GM12878 (cell line): ENCODE measurements around the gene CPSF4. TPM values are rescaled to one million over a fixed set of nuclear protein-coding genes. Genes with fewer than 3 reads are reported as not detected.

ENCODE experiments used
- polyA plus RNA-seq, 11 experiments: library from polyadenylated mRNA; depleted of rRNA in 4 of 11; unstranded in 6 of 11; stranded (reverse) in 5 of 11; fragments of >200 nt; fragmentation: Nextera tagmentation in 4 of 11; fragmentation: Illumina TruSeq in 1 of 11; extraction: Ambion mirVana in 4 of 11; extraction: Trizol in 1 of 11; gene quantifications; 1 replicate in 1 of 11; 2 replicates in 10 of 11; pipeline versions ENCODE4 v1.2.1 to v1.2.3, GENCODE V29; 2011 to 2016; ENCODE audit warnings: inconsistent platforms in 2 of 11, missing spikeins in 2 of 11, low read depth in 1 of 11
- total RNA-seq, 4 experiments: library from RNA; depleted of rRNA in 3 of 4; stranded (reverse); fragments of >200 nt in 3 of 4; fragmentation: Illumina TruSeq in 1 of 4; extraction: Trizol in 1 of 4; gene quantifications; 2 replicates each; pipeline versions ENCODE4 v1.2.1 to v1.2.3, GENCODE V29; 2013 to 2021
- TF ChIP-seq, protein P1 (sequence below): IDR thresholded peaks from 2 replicates; pipeline ENCODE4 v1.6.1; 2012; ENCODE audit warnings: low read length, inconsistent platforms
- TF ChIP-seq, protein P2 (sequence below): fragments of 450-650 bp; IDR thresholded peaks from 2 replicates; pipeline ENCODE4 v1.6.1; 2017; ENCODE audit warnings: mild to moderate bottlenecking, moderate library complexity
- TF ChIP-seq, protein P3 (sequence below): fragments of 450-650 bp; IDR thresholded peaks from 2 replicates; pipeline ENCODE4 v1.6.1; 2017; ENCODE audit warnings: low read depth, mild to moderate bottlenecking, moderate library complexity

CPSF4 gene
- total and polyA plus RNA-seq, 10 of the 15 experiments (the other 5 are each of a cell fraction or from before 2014, with no cell fraction given): 13.6 to 70.1 (median 45.0) TPM

GRCh38 chr7:99395616-99396327 lies 43.0 kb upstream of the CPSF4 start (continued):
- TF ChIP-seq, protein P1, sequence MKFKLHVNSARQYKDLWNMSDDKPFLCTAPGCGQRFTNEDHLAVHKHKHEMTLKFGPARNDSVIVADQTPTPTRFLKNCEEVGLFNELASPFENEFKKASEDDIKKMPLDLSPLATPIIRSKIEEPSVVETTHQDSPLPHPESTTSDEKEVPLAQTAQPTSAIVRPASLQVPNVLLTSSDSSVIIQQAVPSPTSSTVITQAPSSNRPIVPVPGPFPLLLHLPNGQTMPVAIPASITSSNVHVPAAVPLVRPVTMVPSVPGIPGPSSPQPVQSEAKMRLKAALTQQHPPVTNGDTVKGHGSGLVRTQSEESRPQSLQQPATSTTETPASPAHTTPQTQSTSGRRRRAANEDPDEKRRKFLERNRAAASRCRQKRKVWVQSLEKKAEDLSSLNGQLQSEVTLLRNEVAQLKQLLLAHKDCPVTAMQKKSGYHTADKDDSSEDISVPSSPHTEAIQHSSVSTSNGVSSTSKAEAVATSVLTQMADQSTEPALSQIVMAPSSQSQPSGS: 0 out of 2 replicates have a peak, but pooled peaks have one; percentile 12
- TF ChIP-seq, protein P2, sequence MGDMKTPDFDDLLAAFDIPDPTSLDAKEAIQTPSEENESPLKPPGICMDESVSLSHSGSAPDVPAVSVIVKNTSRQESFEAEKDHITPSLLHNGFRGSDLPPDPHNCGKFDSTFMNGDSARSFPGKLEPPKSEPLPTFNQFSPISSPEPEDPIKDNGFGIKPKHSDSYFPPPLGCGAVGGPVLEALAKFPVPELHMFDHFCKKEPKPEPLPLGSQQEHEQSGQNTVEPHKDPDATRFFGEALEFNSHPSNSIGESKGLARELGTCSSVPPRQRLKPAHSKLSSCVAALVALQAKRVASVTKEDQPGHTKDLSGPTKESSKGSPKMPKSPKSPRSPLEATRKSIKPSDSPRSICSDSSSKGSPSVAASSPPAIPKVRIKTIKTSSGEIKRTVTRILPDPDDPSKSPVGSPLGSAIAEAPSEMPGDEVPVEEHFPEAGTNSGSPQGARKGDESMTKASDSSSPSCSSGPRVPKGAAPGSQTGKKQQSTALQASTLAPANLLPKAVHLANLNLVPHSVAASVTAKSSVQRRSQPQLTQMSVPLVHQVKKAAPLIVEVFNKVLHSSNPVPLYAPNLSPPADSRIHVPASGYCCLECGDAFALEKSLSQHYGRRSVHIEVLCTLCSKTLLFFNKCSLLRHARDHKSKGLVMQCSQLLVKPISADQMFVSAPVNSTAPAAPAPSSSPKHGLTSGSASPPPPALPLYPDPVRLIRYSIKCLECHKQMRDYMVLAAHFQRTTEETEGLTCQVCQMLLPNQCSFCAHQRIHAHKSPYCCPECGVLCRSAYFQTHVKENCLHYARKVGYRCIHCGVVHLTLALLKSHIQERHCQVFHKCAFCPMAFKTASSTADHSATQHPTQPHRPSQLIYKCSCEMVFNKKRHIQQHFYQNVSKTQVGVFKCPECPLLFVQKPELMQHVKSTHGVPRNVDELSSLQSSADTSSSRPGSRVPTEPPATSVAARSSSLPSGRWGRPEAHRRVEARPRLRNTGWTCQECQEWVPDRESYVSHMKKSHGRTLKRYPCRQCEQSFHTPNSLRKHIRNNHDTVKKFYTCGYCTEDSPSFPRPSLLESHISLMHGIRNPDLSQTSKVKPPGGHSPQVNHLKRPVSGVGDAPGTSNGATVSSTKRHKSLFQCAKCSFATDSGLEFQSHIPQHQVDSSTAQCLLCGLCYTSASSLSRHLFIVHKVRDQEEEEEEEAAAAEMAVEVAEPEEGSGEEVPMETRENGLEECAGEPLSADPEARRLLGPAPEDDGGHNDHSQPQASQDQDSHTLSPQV: no peak
- TF ChIP-seq, protein P3, sequence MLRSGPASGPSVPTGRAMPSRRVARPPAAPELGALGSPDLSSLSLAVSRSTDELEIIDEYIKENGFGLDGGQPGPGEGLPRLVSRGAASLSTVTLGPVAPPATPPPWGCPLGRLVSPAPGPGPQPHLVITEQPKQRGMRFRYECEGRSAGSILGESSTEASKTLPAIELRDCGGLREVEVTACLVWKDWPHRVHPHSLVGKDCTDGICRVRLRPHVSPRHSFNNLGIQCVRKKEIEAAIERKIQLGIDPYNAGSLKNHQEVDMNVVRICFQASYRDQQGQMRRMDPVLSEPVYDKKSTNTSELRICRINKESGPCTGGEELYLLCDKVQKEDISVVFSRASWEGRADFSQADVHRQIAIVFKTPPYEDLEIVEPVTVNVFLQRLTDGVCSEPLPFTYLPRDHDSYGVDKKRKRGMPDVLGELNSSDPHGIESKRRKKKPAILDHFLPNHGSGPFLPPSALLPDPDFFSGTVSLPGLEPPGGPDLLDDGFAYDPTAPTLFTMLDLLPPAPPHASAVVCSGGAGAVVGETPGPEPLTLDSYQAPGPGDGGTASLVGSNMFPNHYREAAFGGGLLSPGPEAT: no peak
